Tibial artery (tissue), 4 donors: ENCODE data around the gene SMIM14.

ENCODE experiments used
- DNase-seq, 2 donors: peaks; one replicate each; pipeline ENCODE4 v3.0.0-alpha.2; 2019
- H3K27ac ChIP-seq, 2 donors: fragments of 200-600 bp; sonication (generic) in 1 of 2; 1 replicate in 1 of 2; 2 replicates in 1 of 2; pipeline ENCODE4 v1.5.1; 2018 to 2019; ENCODE audit warnings: mild to moderate bottlenecking in 1 of 2
- H3K27me3 ChIP-seq, 2 donors: fragments of 200-600 bp; sonication (generic) in 1 of 2; one replicate each; pipeline versions ENCODE4 v1.5.1 to v1.6.0; 2016 to 2019
- H3K36me3 ChIP-seq, 3 donors: fragments of 200-600 bp; sonication (generic) in 2 of 3; one replicate each; pipeline ENCODE4 v1.5.1; 2016 to 2019; ENCODE audit warnings: mild to moderate bottlenecking in 2 of 3
- H3K4me1 ChIP-seq, 4 donors: fragments of 200-600 bp; sonication (generic) in 2 of 4; 1 replicate in 3 of 4; 2 replicates in 1 of 4; pipeline ENCODE4 v1.5.1; 2016 to 2019
- H3K4me3 ChIP-seq, 2 donors: fragments of 200-600 bp; sonication (generic) in 1 of 2; 1 replicate in 1 of 2; 2 replicates in 1 of 2; pipeline ENCODE4 v1.5.1; 2018 to 2019; ENCODE audit warnings: mild to moderate bottlenecking in 2 of 2
- H3K9me3 ChIP-seq, 3 donors: fragments of 200-600 bp; sonication (generic) in 1 of 3; one replicate each; pipeline ENCODE4 v1.5.1; 2016 to 2019
- CTCF ChIP-seq, 2 experiments: fragments of 200-600 bp in 1 of 2; fragments of 450-650 bp in 1 of 2; IDR thresholded peaks; one replicate each; pipeline ENCODE4 v1.5.1; 2017 to 2019; ENCODE audit warnings: antibody characterized with exemption in 2 of 2, mild to moderate bottlenecking in 1 of 2, moderate library complexity in 1 of 2
- intact Hi-C: fragments of 100-400 bp; cut with DNase I; formaldehyde crosslinking; loops from one replicate; pipeline ENCODE4 v1.15.0; 2023; ENCODE audit warnings: low total_unique reads

SMIM14 gene

GRCh38 chr4:39608451-39608850 lies 30.2 kb downstream of the SMIM14 start:
- no peak overlapping the region for H3K4me3 ChIP-seq
- no peak for TF ChIP-seq CTCF (IDR thresholded peaks at IDR 0.05)
- H3K27me3 ChIP-seq: no peaks in the 10 kb centered on the region
- peaks cover 0 to 22% (median 11%) of the 10 kb centered on the region in 4 donors for H3K4me1 ChIP-seq
- H3K36me3 ChIP-seq: peaks cover 13 to 37% (median 34%) of the 10 kb centered on the region in 3 donors
- H3K9me3 ChIP-seq: no peaks in the 10 kb centered on the region
- H3K27ac ChIP-seq: no peak overlapping the region
- DNase-seq: no peak
- intact Hi-C loops: no loop called here

GRCh38 chr4:39606747-39607146 lies 31.9 kb downstream of the SMIM14 start:
- DNase-seq: no peak
- Histone ChIP-seq H3K27ac (no peak overlapping the region), H3K9me3 (no peaks in the 10 kb centered on the region), H3K4me1 (peaks cover 0 to 5% (median under 1%) of the 10 kb centered on the region in 4 donors), H3K27me3 (no peaks in the 10 kb centered on the region), H3K4me3 (no peak overlapping the region), H3K36me3 (peaks cover 26 to 53% (median 51%) of the 10 kb centered on the region in 3 donors)
- no peak for TF ChIP-seq CTCF (IDR thresholded peaks at IDR 0.05)
- intact Hi-C loops: no loop called here

GRCh38 chr4:39597695-39598381 lies 40.8 kb downstream of the SMIM14 start:
- Histone ChIP-seq H3K4me1 (peaks cover 0 to 7% (median 0%) of the 10 kb centered on the region in 4 donors), H3K9me3 (no peaks in the 10 kb centered on the region), H3K27ac (no peak overlapping the region), H3K4me3 (no peak overlapping the region), H3K27me3 (no peaks in the 10 kb centered on the region), H3K36me3 (peaks cover 7 to 36% (median 27%) of the 10 kb centered on the region in 3 donors)
- intact Hi-C loops: no loop called here
- TF ChIP-seq CTCF (IDR thresholded peaks at IDR 0.05): no peak
- DNase-seq: no peak

- Histone ChIP-seq H3K4me1 (peaks cover 0 to 7% (median 0%) of the 10 kb centered on the region in 4 donors), H3K4me3 (no peak overlapping the region), H3K36me3 (peaks cover 0 to 27% (median 18%) of the 10 kb centered on the region in 3 donors), H3K27me3 (no peaks in the 10 kb centered on the region), H3K9me3 (no peaks in the 10 kb centered on the region), H3K27ac (no peak overlapping the region)
- intact Hi-C loops: no loop called here
- no peak for DNase-seq
- no peak for TF ChIP-seq CTCF (IDR thresholded peaks at IDR 0.05)
Measured at GRCh38 chr4:39596971-39597370, 41.7 kb downstream of the SMIM14 start.

- DNase-seq: no peak
- intact Hi-C loops: no loop called here
- Histone ChIP-seq H3K27me3 (no peaks in the 10 kb centered on the region), H3K36me3 (peaks cover 4 to 8% (median 5%) of the 10 kb centered on the region in 3 donors), H3K4me1 (no peaks in the 10 kb centered on the region), H3K9me3 (no peaks in the 10 kb centered on the region), H3K4me3 (no peak overlapping the region), H3K27ac (no peak overlapping the region)
- TF ChIP-seq CTCF (IDR thresholded peaks at IDR 0.05): no peak
Measured at GRCh38 chr4:39591290-39591689, 47.4 kb downstream of the SMIM14 start.
